ENCODE measurements around the gene SEMA3G.

Gene SEMA3G

GRCh38 chr3:52438579-52439425, 6.1 kb downstream of the SEMA3G start:
- DNase-seq, result no peak

- no peak for DNase-seq
Measured at GRCh38 chr3:52438104-52438376, 6.9 kb downstream of the SEMA3G start.

- no peak for DNase-seq
Measured at GRCh38 chr3:52437326-52438103, 7.4 kb downstream of the SEMA3G start.

- DNase-seq, result no peak
Measured at GRCh38 chr3:52436500-52437149, 8.3 kb downstream of the SEMA3G start.

- DNase-seq, result no peak
Measured at GRCh38 chr3:52435246-52436101, 9.4 kb downstream of the SEMA3G start.

GRCh38 chr3:52434491-52435115, 10.3 kb downstream of the SEMA3G start:
- DNase-seq, result no peak

GRCh38 chr3:52433996-52434479, 10.9 kb downstream of the SEMA3G start:
- DNase-seq, result no peak

GRCh38 chr3:52433328-52433995, 11.4 kb downstream of the SEMA3G start:
- DNase-seq, result no peak

GRCh38 chr3:52432691-52433141, 12.2 kb downstream of the SEMA3G start:
- no peak for DNase-seq

- DNase-seq, result no peak
Measured at GRCh38 chr3:52432225-52432624, 12.7 kb downstream of the SEMA3G start.

- no peak for DNase-seq
Measured at GRCh38 chr3:52431459-52432223, 13.3 kb downstream of the SEMA3G start.

GRCh38 chr3:52430416-52430810, 14.5 kb downstream of the SEMA3G start:
- DNase-seq, result no peak

GRCh38 chr3:52429779-52430415, 15.0 kb downstream of the SEMA3G start:
- no peak for DNase-seq

- no peak for DNase-seq
Measured at GRCh38 chr3:52429031-52429430, 15.9 kb downstream of the SEMA3G start.

- no peak for DNase-seq
Measured at GRCh38 chr3:52428151-52429005, 16.5 kb downstream of the SEMA3G start.

- no peak for DNase-seq
Measured at GRCh38 chr3:52423173-52423572, 21.7 kb downstream of the SEMA3G start.

GRCh38 chr3:52422669-52423068, 22.2 kb downstream of the SEMA3G start:
- DNase-seq, result no peak

GRCh38 chr3:52420388-52420787, 24.5 kb downstream of the SEMA3G start:
- no peak for DNase-seq

- no peak for DNase-seq
Measured at GRCh38 chr3:52415800-52416199, 29.1 kb downstream of the SEMA3G start.
